Measurements from ENCODE around the gene ZNF330.

Gene ZNF330

GRCh38 chr4:141283563-141283962, 62.9 kb downstream of the ZNF330 start:
- Histone ChIP-seq H3K4me1 (ENCODE audit: control extremely low read depth in 1 of 4, control insufficient read depth in 4 of 4, insufficient read depth in 4 of 4, low read length in 3 of 4) (no peaks in the 10 kb centered on the region), H3K4me3 (ENCODE audit: control insufficient read depth in 1 of 7, extremely low read depth in 1 of 7, insufficient read depth in 4 of 7, low read depth in 2 of 7, low read length in 6 of 7) (no peak overlapping the region), H3K27me3 (replicated peaks in 2 of 5; ENCODE audit: control insufficient read depth in 4 of 5, insufficient read depth in 5 of 5, low read length in 4 of 5) (no peaks in the 10 kb centered on the region), H3K36me3 (ENCODE audit: control insufficient read depth in 4 of 4, insufficient read depth in 4 of 4, low read length in 3 of 4) (no peaks in the 10 kb centered on the region), H3K9me3 (ENCODE audit: control extremely low read depth in 1 of 5, control insufficient read depth in 4 of 5, insufficient read depth in 2 of 5, low read depth in 1 of 5, low read length in 4 of 5) (no peaks in the 10 kb centered on the region), H3K27ac (ENCODE audit: insufficient read depth in 1 of 2, low read depth in 1 of 2, low read length in 2 of 2, poor library complexity in 1 of 2, severe bottlenecking in 2 of 2) (no peak overlapping the region)
- DNase-seq = no peak
- CTCF ChIA-PET = no interaction called here
- 100% methylated on average over 1 of the region's 2 CpGs for WGBS (ENCODE audit: insufficient coverage)
- POLR2A ChIA-PET = no interaction called here
